ENCODE data around the gene PTPRU.

DNA sequence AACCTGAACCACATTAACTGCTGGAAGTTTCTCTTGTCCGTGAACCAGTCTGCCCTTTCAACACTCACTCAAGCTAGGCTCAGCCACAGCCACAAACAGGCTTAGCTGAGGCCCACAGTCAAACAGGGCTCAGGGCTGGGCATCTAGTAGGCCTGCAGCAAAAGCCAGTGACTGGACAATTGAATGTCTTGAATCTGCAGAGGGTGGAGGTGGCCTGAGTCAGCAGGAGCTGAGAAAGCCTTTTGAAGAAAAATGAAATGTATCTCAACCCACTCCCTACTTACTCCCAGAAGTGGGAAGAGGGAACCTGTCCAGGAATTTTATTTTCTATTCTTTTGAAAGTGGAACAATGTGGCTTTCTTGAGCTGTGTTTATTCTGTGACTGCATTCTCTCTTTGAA lies 95.4 kb downstream of the PTPRU start:
- TF ChIP-seq, protein P1, sequence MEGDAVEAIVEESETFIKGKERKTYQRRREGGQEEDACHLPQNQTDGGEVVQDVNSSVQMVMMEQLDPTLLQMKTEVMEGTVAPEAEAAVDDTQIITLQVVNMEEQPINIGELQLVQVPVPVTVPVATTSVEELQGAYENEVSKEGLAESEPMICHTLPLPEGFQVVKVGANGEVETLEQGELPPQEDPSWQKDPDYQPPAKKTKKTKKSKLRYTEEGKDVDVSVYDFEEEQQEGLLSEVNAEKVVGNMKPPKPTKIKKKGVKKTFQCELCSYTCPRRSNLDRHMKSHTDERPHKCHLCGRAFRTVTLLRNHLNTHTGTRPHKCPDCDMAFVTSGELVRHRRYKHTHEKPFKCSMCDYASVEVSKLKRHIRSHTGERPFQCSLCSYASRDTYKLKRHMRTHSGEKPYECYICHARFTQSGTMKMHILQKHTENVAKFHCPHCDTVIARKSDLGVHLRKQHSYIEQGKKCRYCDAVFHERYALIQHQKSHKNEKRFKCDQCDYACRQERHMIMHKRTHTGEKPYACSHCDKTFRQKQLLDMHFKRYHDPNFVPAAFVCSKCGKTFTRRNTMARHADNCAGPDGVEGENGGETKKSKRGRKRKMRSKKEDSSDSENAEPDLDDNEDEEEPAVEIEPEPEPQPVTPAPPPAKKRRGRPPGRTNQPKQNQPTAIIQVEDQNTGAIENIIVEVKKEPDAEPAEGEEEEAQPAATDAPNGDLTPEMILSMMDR (IDR thresholded peaks at IDR 0.05), result no peak
- no peak for TF ChIP-seq POLR2A (IDR thresholded peaks at IDR 0.05)

Measured in esophagus squamous epithelium (tissue), 4 donors.